ENCODE measurements around the gene DNAJC13.

DNA sequence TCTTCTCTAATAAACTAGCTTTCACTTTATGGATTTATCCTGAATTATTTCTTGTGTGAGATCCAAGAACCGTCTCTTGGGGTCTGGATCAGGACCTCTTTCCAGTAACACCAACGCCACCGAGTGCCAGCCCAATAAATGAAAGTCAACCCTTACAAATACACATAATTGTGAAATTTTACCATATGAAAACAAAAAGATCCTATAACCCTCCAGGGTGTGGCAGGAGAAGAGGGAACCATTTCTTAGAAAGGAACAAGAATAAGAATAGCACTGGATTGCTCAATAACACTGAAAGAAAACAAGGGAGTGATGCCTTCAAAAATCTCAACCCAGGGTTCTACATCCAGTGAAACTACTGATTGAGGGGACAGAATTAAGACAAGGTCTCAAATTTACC, 128.2 kb downstream of the DNAJC13 start:
- TF ChIP-seq, protein P1, sequence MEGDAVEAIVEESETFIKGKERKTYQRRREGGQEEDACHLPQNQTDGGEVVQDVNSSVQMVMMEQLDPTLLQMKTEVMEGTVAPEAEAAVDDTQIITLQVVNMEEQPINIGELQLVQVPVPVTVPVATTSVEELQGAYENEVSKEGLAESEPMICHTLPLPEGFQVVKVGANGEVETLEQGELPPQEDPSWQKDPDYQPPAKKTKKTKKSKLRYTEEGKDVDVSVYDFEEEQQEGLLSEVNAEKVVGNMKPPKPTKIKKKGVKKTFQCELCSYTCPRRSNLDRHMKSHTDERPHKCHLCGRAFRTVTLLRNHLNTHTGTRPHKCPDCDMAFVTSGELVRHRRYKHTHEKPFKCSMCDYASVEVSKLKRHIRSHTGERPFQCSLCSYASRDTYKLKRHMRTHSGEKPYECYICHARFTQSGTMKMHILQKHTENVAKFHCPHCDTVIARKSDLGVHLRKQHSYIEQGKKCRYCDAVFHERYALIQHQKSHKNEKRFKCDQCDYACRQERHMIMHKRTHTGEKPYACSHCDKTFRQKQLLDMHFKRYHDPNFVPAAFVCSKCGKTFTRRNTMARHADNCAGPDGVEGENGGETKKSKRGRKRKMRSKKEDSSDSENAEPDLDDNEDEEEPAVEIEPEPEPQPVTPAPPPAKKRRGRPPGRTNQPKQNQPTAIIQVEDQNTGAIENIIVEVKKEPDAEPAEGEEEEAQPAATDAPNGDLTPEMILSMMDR (IDR thresholded peaks at IDR 0.05 in 8 of 11, conservative IDR thresholded peaks at IDR 0.05 in 3 of 11), result no peak
- TF ChIP-seq POLR2A (IDR thresholded peaks at IDR 0.05), result no peak
